WTC11 (cell line): Measurements from ENCODE around the gene GALNT18. TPM values are rescaled to one million over a fixed set of nuclear protein-coding genes. Genes with fewer than 3 reads are reported as not detected.

Source experiments
- ATAC-seq: fragments of 200-7000 bp; cut with Tn5 transposase; 2 replicates; pipeline ENCODE4 v1.10.0; 2021; ENCODE audit warnings: mild to moderate bottlenecking, moderate library complexity
- CTCF ChIA-PET: fragments of 300-600 bp; sonication (Branson Sonifier 250); formaldehyde crosslinking; loops from one replicate; lab custom pipeline; 2021; ENCODE audit warnings: antibody characterized with exemption; lab: Charles Lee
- POLR2A ChIA-PET: fragments of 350-600 bp; sonication (Branson Sonifier 250); formaldehyde crosslinking; loops from one replicate; lab custom pipeline; 2021; ENCODE audit warnings: antibody characterized with exemption; lab: Charles Lee
- DNase-seq: peaks from one replicate; pipeline ENCODE4 v3.0.0; 2021; ENCODE audit warnings: low spot score
- H3K27ac Mint-ChIP-seq: 2 replicates; pipeline ENCODE4 v1.8.0; 2021; ENCODE audit warnings: mixed read lengths
- H3K27me3 Mint-ChIP-seq: 2 replicates; pipeline ENCODE4 v1.8.0; 2021; ENCODE audit warnings: low read depth, mild to moderate bottlenecking, moderate library complexity, mixed read lengths
- H3K36me3 Mint-ChIP-seq: 2 replicates; pipeline ENCODE4 v1.8.0; 2021; ENCODE audit warnings: mixed read lengths
- H3K4me1 Mint-ChIP-seq: 2 replicates; pipeline ENCODE4 v1.8.0; 2022; ENCODE audit warnings: mixed read lengths
- H3K4me3 Mint-ChIP-seq: 2 replicates; pipeline ENCODE4 v1.8.0; 2021; ENCODE audit warnings: mild to moderate bottlenecking, moderate library complexity, mixed read lengths
- H3K9me3 Mint-ChIP-seq: 2 replicates; pipeline ENCODE4 v1.8.0; 2021; ENCODE audit warnings: mixed read lengths
- CBFB ChIP-seq: sonication (generic); formaldehyde crosslinking; IDR thresholded peaks from 2 replicates; pipeline ENCODE4 v1.8.1; 2022; ENCODE audit warnings: mild to moderate bottlenecking, low read depth, missing genetic modification reagents
- CREB1 ChIP-seq: sonication (generic); formaldehyde crosslinking; IDR thresholded peaks from 2 replicates; pipeline ENCODE4 v1.8.0; 2023; ENCODE audit warnings: mild to moderate bottlenecking, missing genetic modification reagents
- CREM ChIP-seq: sonication (generic); formaldehyde crosslinking; IDR thresholded peaks from 2 replicates; pipeline ENCODE4 v1.8.1; 2022; ENCODE audit warnings: mild to moderate bottlenecking, missing genetic modification reagents, moderate library complexity
- ELF4 ChIP-seq: sonication (generic); formaldehyde crosslinking; IDR thresholded peaks from 2 replicates; pipeline ENCODE4 v1.8.1; 2022; ENCODE audit warnings: low read depth, mild to moderate bottlenecking, moderate library complexity, missing genetic modification reagents
- ERG ChIP-seq: fragments of 250-450 bp; sonication (Bioruptor Pico); IDR thresholded peaks from 2 replicates; pipeline ENCODE4 v1.8.0; 2021; ENCODE audit warnings: mild to moderate bottlenecking
- FOXK1 ChIP-seq: sonication (generic); formaldehyde crosslinking; IDR thresholded peaks from 2 replicates; pipeline ENCODE4 v1.8.0; 2022; ENCODE audit warnings: mild to moderate bottlenecking, moderate library complexity, missing genetic modification reagents
- GABPB1 ChIP-seq: sonication (generic); formaldehyde crosslinking; IDR thresholded peaks from 2 replicates; pipeline ENCODE4 v1.8.1; 2023; ENCODE audit warnings: mild to moderate bottlenecking, missing genetic modification reagents
- HMGXB4 ChIP-seq: sonication (generic); formaldehyde crosslinking; IDR thresholded peaks from 2 replicates; pipeline ENCODE4 v1.8.1; 2023; ENCODE audit warnings: mild to moderate bottlenecking, moderate library complexity, missing genetic modification reagents
- IRF2 ChIP-seq: sonication (generic); formaldehyde crosslinking; IDR thresholded peaks from 2 replicates; pipeline ENCODE4 v1.8.0; 2022; ENCODE audit warnings: low read depth, missing genetic modification reagents, borderline replicate concordance
- JUN ChIP-seq: sonication (generic); formaldehyde crosslinking; IDR thresholded peaks from 2 replicates; pipeline ENCODE4 v1.8.0; 2023; ENCODE audit warnings: mild to moderate bottlenecking, missing genetic modification reagents
- KAT7 ChIP-seq: sonication (generic); formaldehyde crosslinking; IDR thresholded peaks from 2 replicates; pipeline ENCODE4 v1.8.1; 2023; ENCODE audit warnings: missing genetic modification reagents, mild to moderate bottlenecking, borderline replicate concordance
- NR1H2 ChIP-seq: sonication (generic); formaldehyde crosslinking; IDR thresholded peaks from 2 replicates; pipeline ENCODE4 v1.9.0; 2021; ENCODE audit warnings: mild to moderate bottlenecking, moderate library complexity, missing genetic modification reagents
- PRRX2 ChIP-seq: fragments of 250-450 bp; sonication (Bioruptor Pico); IDR thresholded peaks from 2 replicates; pipeline ENCODE4 v1.8.0; 2021; ENCODE audit warnings: mild to moderate bottlenecking
- SMAD4 ChIP-seq: sonication (generic); formaldehyde crosslinking; IDR thresholded peaks from 2 replicates; pipeline ENCODE4 v1.8.0; 2022; ENCODE audit warnings: mild to moderate bottlenecking, missing genetic modification reagents
- SOX15 ChIP-seq: fragments of 250-450 bp; sonication (Bioruptor Pico); IDR thresholded peaks from 2 replicates; pipeline ENCODE4 v1.9.0; 2021; ENCODE audit warnings: mild to moderate bottlenecking
- TCF7 ChIP-seq: sonication (generic); formaldehyde crosslinking; IDR thresholded peaks from 2 replicates; pipeline ENCODE4 v1.8.0; 2022; ENCODE audit warnings: mild to moderate bottlenecking, low read depth, missing genetic modification reagents, moderate library complexity
- TEAD1 ChIP-seq: sonication (generic); formaldehyde crosslinking; IDR thresholded peaks from 2 replicates; pipeline ENCODE4 v1.8.0; 2022; ENCODE audit warnings: mild to moderate bottlenecking, missing genetic modification reagents
- ZBTB21 ChIP-seq: sonication (generic); formaldehyde crosslinking; IDR thresholded peaks from 2 replicates; pipeline ENCODE4 v1.8.1; 2023; ENCODE audit warnings: mild to moderate bottlenecking, missing genetic modification reagents, borderline replicate concordance
- ZNF138 ChIP-seq: sonication (generic); formaldehyde crosslinking; conservative IDR thresholded peaks from 2 replicates; pipeline ENCODE4 v1.8.1; 2022; ENCODE audit warnings: mild to moderate bottlenecking, moderate library complexity, missing genetic modification reagents
- ZNF281 ChIP-seq: sonication (generic); formaldehyde crosslinking; IDR thresholded peaks from 2 replicates; pipeline ENCODE4 v1.8.0; 2023; ENCODE audit warnings: mild to moderate bottlenecking, missing genetic modification reagents
- ZNF416 ChIP-seq: fragments of 250-450 bp; sonication (Bioruptor Pico); IDR thresholded peaks from 2 replicates; pipeline ENCODE4 v1.9.0; 2021; ENCODE audit warnings: mild to moderate bottlenecking, inconsistent platforms
- ZNF423 ChIP-seq: fragments of 250-450 bp; sonication (Bioruptor Pico); IDR thresholded peaks from 2 replicates; pipeline ENCODE4 v2.1.2; 2022; ENCODE audit warnings: mild to moderate bottlenecking, moderate library complexity
- ZNF671 ChIP-seq: fragments of 250-450 bp; sonication (Bioruptor Pico); IDR thresholded peaks from 2 replicates; pipeline ENCODE4 v1.8.0; 2021; ENCODE audit warnings: mild to moderate bottlenecking
- total RNA-seq: library from RNA; stranded (reverse); gene quantifications from 3 replicates; pipeline ENCODE4 v1.2.3, GENCODE V29; 2021
- TF ChIP-seq, protein P1 (sequence below): sonication (generic); formaldehyde crosslinking; IDR thresholded peaks from 2 replicates; pipeline ENCODE4 v1.8.0; 2022; ENCODE audit warnings: mild to moderate bottlenecking, missing genetic modification reagents
- TF ChIP-seq, protein P2 (sequence below): sonication (generic); formaldehyde crosslinking; IDR thresholded peaks from 2 replicates; pipeline ENCODE4 v1.8.0; 2022; ENCODE audit warnings: mild to moderate bottlenecking, missing genetic modification reagents
- TF ChIP-seq, protein P3 (sequence below): fragments of 250-450 bp; sonication (Bioruptor Pico); IDR thresholded peaks from 2 replicates; pipeline ENCODE4 v2.1.2; 2022; ENCODE audit warnings: mild to moderate bottlenecking, moderate library complexity
- TF ChIP-seq, protein P4 (sequence below): sonication (generic); formaldehyde crosslinking; IDR thresholded peaks from 2 replicates; pipeline ENCODE4 v1.8.0; 2023; ENCODE audit warnings: missing genetic modification reagents

GALNT18 gene
- total RNA-seq, 1 experiment from 2014 or later = 5.0 TPM

DNA sequence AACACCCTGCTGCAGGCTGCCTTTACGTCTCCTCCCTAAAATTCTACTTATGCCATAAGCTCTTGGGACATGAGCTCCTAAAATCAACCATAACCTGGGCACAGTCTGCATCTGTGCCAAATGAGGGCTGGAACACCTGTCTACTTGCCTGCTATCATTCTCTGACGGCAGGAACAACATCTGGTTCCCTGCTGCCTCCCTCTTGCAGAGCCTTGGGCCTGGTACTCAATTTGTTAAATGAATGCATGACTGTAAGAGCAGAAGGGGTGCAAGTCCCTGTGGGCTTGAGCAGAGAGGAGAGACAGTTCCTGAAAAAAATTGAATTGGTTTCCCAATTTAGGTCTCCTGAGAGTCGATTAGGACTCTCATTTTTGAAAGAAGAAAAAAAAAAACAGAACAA lies 202.1 kb downstream of the GALNT18 start:
- POLR2A ChIA-PET = no interaction called here
- ATAC-seq = no peak
- CTCF ChIA-PET = no interaction called here

DNA sequence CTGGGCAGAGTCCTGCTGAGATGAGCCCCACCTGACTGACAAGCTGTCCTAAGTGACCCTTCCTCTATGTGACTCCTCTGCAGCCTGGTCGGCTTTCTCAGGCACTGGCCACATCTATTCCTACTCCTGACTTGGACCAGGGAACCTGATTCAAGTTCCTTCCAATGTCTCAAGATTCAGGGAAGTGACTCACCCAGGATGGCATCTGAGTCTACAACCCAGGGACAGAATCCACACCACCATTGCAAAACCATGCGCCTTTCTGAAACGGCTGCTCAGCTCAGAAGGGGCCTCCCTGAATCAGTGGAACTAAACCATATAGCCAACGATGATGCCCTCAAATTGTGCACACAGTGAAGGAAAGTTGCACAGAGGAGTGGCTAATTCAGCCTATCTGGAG lies 204.9 kb downstream of the GALNT18 start:
- Mint-ChIP-seq H3K4me1 (peaks cover 32% of the 10 kb centered on the region), H3K27ac (no peak overlapping the region), H3K27me3 (no peaks in the 10 kb centered on the region), H3K4me3 (no peak overlapping the region), H3K36me3 (no peaks in the 10 kb centered on the region), H3K9me3 (peaks cover 4% of the 10 kb centered on the region; the same call in 1 of the 2 replicates)
- ATAC-seq (no peak), DNase-seq (no peak)
- CTCF ChIA-PET = no interaction called here
- POLR2A ChIA-PET = no interaction called here
- no peak for TF ChIP-seq ERG (CRISPR knock-in tag)
- TF ChIP-seq, protein P1, sequence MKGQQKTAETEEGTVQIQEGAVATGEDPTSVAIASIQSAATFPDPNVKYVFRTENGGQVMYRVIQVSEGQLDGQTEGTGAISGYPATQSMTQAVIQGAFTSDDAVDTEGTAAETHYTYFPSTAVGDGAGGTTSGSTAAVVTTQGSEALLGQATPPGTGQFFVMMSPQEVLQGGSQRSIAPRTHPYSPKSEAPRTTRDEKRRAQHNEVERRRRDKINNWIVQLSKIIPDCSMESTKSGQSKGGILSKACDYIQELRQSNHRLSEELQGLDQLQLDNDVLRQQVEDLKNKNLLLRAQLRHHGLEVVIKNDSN (CRISPR knock-in tag) = no peak
- no peak for TF ChIP-seq ELF4 (CRISPR knock-in tag)
- no peak for TF ChIP-seq KAT7 (CRISPR knock-in tag)
- no peak for TF ChIP-seq ZNF423
- no peak for TF ChIP-seq NR1H2 (CRISPR knock-in tag)
- no peak for TF ChIP-seq ZNF416 (CRISPR knock-in tag)
- TF ChIP-seq CREM (CRISPR knock-in tag) = no peak
- no peak for TF ChIP-seq ZNF138 (CRISPR knock-in tag)
- no peak for TF ChIP-seq CREB1 (CRISPR knock-in tag)
- TF ChIP-seq, protein P2, sequence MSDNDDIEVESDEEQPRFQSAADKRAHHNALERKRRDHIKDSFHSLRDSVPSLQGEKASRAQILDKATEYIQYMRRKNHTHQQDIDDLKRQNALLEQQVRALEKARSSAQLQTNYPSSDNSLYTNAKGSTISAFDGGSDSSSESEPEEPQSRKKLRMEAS = no peak

More for the DNA sequence above, 202.1 kb downstream of the GALNT18 start:
- Mint-ChIP-seq H3K27ac (no peak overlapping the region), H3K4me3 (no peak overlapping the region), H3K36me3 (no peaks in the 10 kb centered on the region), H3K27me3 (no peaks in the 10 kb centered on the region), H3K4me1 (peaks cover 28% of the 10 kb centered on the region), H3K9me3 (no peaks in the 10 kb centered on the region)
- TF ChIP-seq PRRX2 (CRISPR knock-in tag) = no peak
- no peak for TF ChIP-seq TCF7
- TF ChIP-seq TEAD1 (CRISPR knock-in tag) = no peak
- TF ChIP-seq SMAD4 = no peak
- no peak for TF ChIP-seq ZNF281 (CRISPR knock-in tag)
- TF ChIP-seq, protein P3, sequence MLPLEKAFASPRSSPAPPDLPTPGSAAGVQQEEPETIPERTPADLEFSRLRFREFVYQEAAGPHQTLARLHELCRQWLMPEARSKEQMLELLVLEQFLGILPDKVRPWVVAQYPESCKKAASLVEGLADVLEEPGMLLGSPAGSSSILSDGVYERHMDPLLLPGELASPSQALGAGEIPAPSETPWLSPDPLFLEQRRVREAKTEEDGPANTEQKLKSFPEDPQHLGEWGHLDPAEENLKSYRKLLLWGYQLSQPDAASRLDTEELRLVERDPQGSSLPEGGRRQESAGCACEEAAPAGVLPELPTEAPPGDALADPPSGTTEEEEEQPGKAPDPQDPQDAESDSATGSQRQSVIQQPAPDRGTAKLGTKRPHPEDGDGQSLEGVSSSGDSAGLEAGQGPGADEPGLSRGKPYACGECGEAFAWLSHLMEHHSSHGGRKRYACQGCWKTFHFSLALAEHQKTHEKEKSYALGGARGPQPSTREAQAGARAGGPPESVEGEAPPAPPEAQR (CRISPR knock-in tag) = no peak
- TF ChIP-seq JUN = no peak
- TF ChIP-seq CBFB (CRISPR knock-in tag) = no peak
- TF ChIP-seq, protein P1 (CRISPR knock-in tag) = no peak
- no peak for TF ChIP-seq ZBTB21 (CRISPR knock-in tag)
- TF ChIP-seq, protein P4, sequence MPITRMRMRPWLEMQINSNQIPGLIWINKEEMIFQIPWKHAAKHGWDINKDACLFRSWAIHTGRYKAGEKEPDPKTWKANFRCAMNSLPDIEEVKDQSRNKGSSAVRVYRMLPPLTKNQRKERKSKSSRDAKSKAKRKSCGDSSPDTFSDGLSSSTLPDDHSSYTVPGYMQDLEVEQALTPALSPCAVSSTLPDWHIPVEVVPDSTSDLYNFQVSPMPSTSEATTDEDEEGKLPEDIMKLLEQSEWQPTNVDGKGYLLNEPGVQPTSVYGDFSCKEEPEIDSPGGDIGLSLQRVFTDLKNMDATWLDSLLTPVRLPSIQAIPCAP = no peak
- no peak for TF ChIP-seq IRF2
- TF ChIP-seq GABPB1 = no peak
- TF ChIP-seq FOXK1 (CRISPR knock-in tag) = no peak
- no peak for TF ChIP-seq SOX15
- no peak for TF ChIP-seq ZNF671 (CRISPR knock-in tag)
- no peak for TF ChIP-seq HMGXB4
- DNase-seq = no peak
